Right lobe of liver (tissue), 6 donors: ENCODE measurements around the gene LRRC72. TPM values are rescaled to one million over a fixed set of nuclear protein-coding genes. Genes with fewer than 3 reads are reported as not detected.

Experiments
- ATAC-seq, 4 donors: fragments of 200-7000 bp; cut with Tn5 transposase; one replicate each; pipeline ENCODE4 v1.9.1; 2020; ENCODE audit warnings: mild to moderate bottlenecking in 4 of 4, moderate library complexity in 4 of 4
- DNase-seq, 3 donors: peaks; one replicate each; pipeline ENCODE4 v3.0.0-alpha.2; 2020
- H3K27ac ChIP-seq, 3 donors: fragments of 200-600 bp; one replicate each; pipeline ENCODE4 v1.8.0; 2022
- H3K27me3 ChIP-seq, 2 donors: fragments of 200-600 bp; one replicate each; pipeline ENCODE4 v1.8.0; 2022
- H3K36me3 ChIP-seq, 4 donors: fragments of 200-600 bp; sonication (generic) in 1 of 4; one replicate each; pipeline versions ENCODE4 v1.5.1 to v1.8.0; 2017 to 2022; ENCODE audit warnings: control low read depth in 1 of 4
- H3K4me1 ChIP-seq, 4 donors: fragments of 200-600 bp; sonication (generic) in 1 of 4; one replicate each; pipeline versions ENCODE4 v1.5.1 to v1.8.0; 2017 to 2022; ENCODE audit warnings: control low read depth in 1 of 4
- H3K4me3 ChIP-seq, 3 donors: fragments of 200-600 bp; one replicate each; pipeline ENCODE4 v1.8.0; 2022
- H3K9me3 ChIP-seq, 4 donors: fragments of 200-600 bp; sonication (generic) in 1 of 4; one replicate each; pipeline versions ENCODE4 v1.5.1 to v1.8.0; 2017 to 2022; ENCODE audit warnings: control low read depth in 1 of 4
- CTCF ChIP-seq, 4 donors: fragments of 200-600 bp in 3 of 4; fragments of 450-650 bp in 1 of 4; IDR thresholded peaks; one replicate each; pipeline versions ENCODE4 v1.5.1 to v1.8.0; 2016 to 2022; ENCODE audit warnings: antibody characterized with exemption in 4 of 4, mild to moderate bottlenecking in 2 of 4
- POLR2A ChIP-seq: fragments of 450-650 bp; IDR thresholded peaks from one replicate; pipeline ENCODE4 v1.6.1; 2017; ENCODE audit warnings: antibody characterized with exemption, mild to moderate bottlenecking
- WGBS: methylation state at CpG from one replicate; pipeline ENCODE4 v1.1.6; 2018; ENCODE audit warnings: low coverage, low lambda C conversion rate; ENCODE audit not compliant: insufficient coverage; ENCODE audit errors: missing lambda C conversion rate; 5-methylcytosine and 5-hydroxymethylcytosine counted together
- intact Hi-C, 2 donors: fragments of 100-400 bp; cut with DNase I; formaldehyde crosslinking; loops; one replicate each; pipeline versions ENCODE4 v1.11.2 to v1.14.1; 2022
- long read RNA-seq: library from polyadenylated mRNA; unstranded; transcript quantifications from one replicate; pipeline ENCODE4 v2.0.0, GENCODE V29; 2019
- total RNA-seq, 6 experiments: library from RNA; depleted of rRNA in 2 of 6; stranded (reverse); fragments of >200 nt in 2 of 6; fragmentation: NEBNext Ultra II Directional in 3 of 6; extraction: Animal tissue kit (Norgen Biotek cat#: 25700) in 3 of 6; gene quantifications; one replicate each; pipeline versions ENCODE4 v1.1.0 to v1.2.4, GENCODE V29; 2016 to 2023
- donor health status: DM: no; HTN: yes; CAD: no.
- donor health status: DM: no; HTN: no; CAD: no.
- donor health status: DM: no; HTN: no; CAD: no.
- donor health status: DM: no; HTN: yes; CAD: no.
- donor health status: DM: no; HTN: yes; CAD: no.

LRRC72 gene
- not detected for total RNA-seq
- long read RNA-seq: 0 reads

- intact Hi-C loops: no loop called here
- H3K27ac ChIP-seq: no peak within 1 kb of the TSS
- H3K36me3 ChIP-seq: no peaks in the 10 kb centered on the region
- no peak within 1 kb of the TSS for H3K4me3 ChIP-seq
- no peaks in the 10 kb centered on the region for H3K9me3 ChIP-seq
- no peaks in the 10 kb centered on the region for H3K27me3 ChIP-seq
- DNase-seq (no peak), ATAC-seq (no peak)
- no peaks in the 10 kb centered on the region for H3K4me1 ChIP-seq
- WGBS: 74% methylated on average over 10 of the region's 31 CpGs
- TF ChIP-seq CTCF (IDR thresholded peaks at IDR 0.05) (no peak), POLR2A (no peak)
These were observed at the start of gene LRRC72 for GRCh38 chr7:16526742-16527540. Gene LRRC72 (plus strand): TSS chr7:16526825. CDS start chr7:16526953, 128 bp downstream.

- H3K27me3 ChIP-seq: no peaks in the 10 kb centered on the region
- H3K27ac ChIP-seq: no peak overlapping the region
- WGBS: 65% methylated on average over 4 of the region's 4 CpGs
- no peak for ATAC-seq
- TF ChIP-seq CTCF (IDR thresholded peaks at IDR 0.05): no peak
- TF ChIP-seq POLR2A: no peak
- no peaks in the 10 kb centered on the region for H3K9me3 ChIP-seq
- H3K4me1 ChIP-seq: no peaks in the 10 kb centered on the region
- no peak for DNase-seq
- intact Hi-C loops: no loop called here
- H3K4me3 ChIP-seq: no peak overlapping the region
- H3K36me3 ChIP-seq: no peaks in the 10 kb centered on the region
These were observed 47.5 kb upstream of the LRRC72 start for GRCh38 chr7:16479161-16479560.

GRCh38 chr7:16479591-16479990 lies 47.0 kb upstream of the LRRC72 start:
- H3K27me3 ChIP-seq: no peaks in the 10 kb centered on the region
- H3K27ac ChIP-seq: no peak overlapping the region
- H3K9me3 ChIP-seq: no peaks in the 10 kb centered on the region
- no peak overlapping the region for H3K4me3 ChIP-seq
- DNase-seq: no peak
- TF ChIP-seq POLR2A (no peak), CTCF (IDR thresholded peaks at IDR 0.05) (no peak)
- ATAC-seq: peak in 3 of 4 donors; percentile 60 to 76 (median 61)
- WGBS: 64% methylated on average over 7 of the region's 7 CpGs
- intact Hi-C loops: no loop called here
- no peaks in the 10 kb centered on the region for H3K36me3 ChIP-seq
- H3K4me1 ChIP-seq: no peaks in the 10 kb centered on the region

GRCh38 chr7:16484453-16485158 lies 42.0 kb upstream of the LRRC72 start:
- Histone ChIP-seq H3K4me3 (no peak overlapping the region), H3K4me1 (no peaks in the 10 kb centered on the region), H3K36me3 (no peaks in the 10 kb centered on the region), H3K27me3 (no peaks in the 10 kb centered on the region), H3K9me3 (no peaks in the 10 kb centered on the region), H3K27ac (no peak overlapping the region)
- no peak for ATAC-seq
- TF ChIP-seq POLR2A (no peak), CTCF (IDR thresholded peaks at IDR 0.05) (no peak)
- intact Hi-C loops: no loop called here
- DNase-seq: no peak
- WGBS: 78% methylated on average over 4 of the region's 4 CpGs
